ENCODE data around the gene APOM. TPM values are rescaled to one million over a fixed set of nuclear protein-coding genes. Genes with fewer than 3 reads are reported as not detected.

The APOM gene
- total RNA-seq, 2 experiments from 2014 or later: 1.5 to 2.1 TPM

DNA sequence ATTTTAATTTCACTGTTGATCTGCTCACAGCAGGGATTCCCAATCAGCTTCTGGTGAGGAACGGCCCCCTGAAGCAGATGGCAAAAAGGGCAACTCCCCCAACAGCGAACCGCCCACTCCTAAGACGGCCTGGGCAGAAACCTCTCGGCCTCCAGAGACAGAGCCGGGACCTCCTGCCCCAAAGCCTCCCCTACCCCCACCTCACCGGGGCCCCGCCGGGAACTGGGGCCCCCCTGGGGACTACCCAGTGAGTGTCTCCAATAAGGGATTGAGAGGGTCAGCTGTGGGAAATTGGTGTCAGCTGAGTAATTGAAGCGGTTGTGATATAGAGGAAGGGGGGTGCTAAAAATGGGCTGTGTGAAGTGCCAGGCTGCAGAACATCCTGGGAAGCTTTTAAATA, 28.7 kb upstream of the APOM start:
- POLR2A ChIA-PET: interaction anchor here (1.2 to 1.3 kb wide), 2 partner anchors 16 to 24 kb away, joined by 3 to 4 read pairs; no protein-coding TSS in a partner anchor
- Histone ChIP-seq H3K36me3 (ENCODE audit: insufficient read depth, low read length) (peaks cover 100% of the 10 kb centered on the region), H3K4me1 (ENCODE audit: insufficient read depth, low read length, poor library complexity, severe bottlenecking) (peaks cover 10% of the 10 kb centered on the region), H3K4me3 (ENCODE audit: low read depth, low read length, poor library complexity, severe bottlenecking) (no peak overlapping the region), H2AFZ (ENCODE audit: low read length) (no peak overlapping the region), H3K4me2 (ENCODE audit: low read length) (no peak overlapping the region), H3K27ac (ENCODE audit: low read depth, low read length, poor library complexity, severe bottlenecking) (no peak overlapping the region), H3K79me2 (ENCODE audit: insufficient read depth, low read depth, low read length) (peaks cover 41% of the 10 kb centered on the region), H4K20me1 (ENCODE audit: insufficient read depth, low read length) (peaks cover 11% of the 10 kb centered on the region), H3K9me2 (ENCODE audit: insufficient read depth, low read length) (no peaks in the 10 kb centered on the region), H3K9me3 (ENCODE audit: low read length) (no peaks in the 10 kb centered on the region)
- no TSS peak for BruUV-seq (replicated peaks)
- TF ChIP-seq EZH2phosphoT487 (IDR thresholded peaks at IDR 0.05; ENCODE audit: borderline replicate concordance, low read depth, low read length): no peak
- TF ChIP-seq, protein P1, sequence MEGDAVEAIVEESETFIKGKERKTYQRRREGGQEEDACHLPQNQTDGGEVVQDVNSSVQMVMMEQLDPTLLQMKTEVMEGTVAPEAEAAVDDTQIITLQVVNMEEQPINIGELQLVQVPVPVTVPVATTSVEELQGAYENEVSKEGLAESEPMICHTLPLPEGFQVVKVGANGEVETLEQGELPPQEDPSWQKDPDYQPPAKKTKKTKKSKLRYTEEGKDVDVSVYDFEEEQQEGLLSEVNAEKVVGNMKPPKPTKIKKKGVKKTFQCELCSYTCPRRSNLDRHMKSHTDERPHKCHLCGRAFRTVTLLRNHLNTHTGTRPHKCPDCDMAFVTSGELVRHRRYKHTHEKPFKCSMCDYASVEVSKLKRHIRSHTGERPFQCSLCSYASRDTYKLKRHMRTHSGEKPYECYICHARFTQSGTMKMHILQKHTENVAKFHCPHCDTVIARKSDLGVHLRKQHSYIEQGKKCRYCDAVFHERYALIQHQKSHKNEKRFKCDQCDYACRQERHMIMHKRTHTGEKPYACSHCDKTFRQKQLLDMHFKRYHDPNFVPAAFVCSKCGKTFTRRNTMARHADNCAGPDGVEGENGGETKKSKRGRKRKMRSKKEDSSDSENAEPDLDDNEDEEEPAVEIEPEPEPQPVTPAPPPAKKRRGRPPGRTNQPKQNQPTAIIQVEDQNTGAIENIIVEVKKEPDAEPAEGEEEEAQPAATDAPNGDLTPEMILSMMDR (conservative IDR thresholded peaks at IDR 0.05; ENCODE audit: low read length): no peak
- intact Hi-C loops (cut with micrococcal nuclease; ENCODE audit: unreplicated experiment): no loop called here
- DNase-seq (ENCODE audit: low spot score): no peak
- CTCF ChIA-PET (ENCODE audit: unreplicated experiment): no interaction called here

- Histone ChIP-seq H3K4me3 (ENCODE audit: low read depth, low read length, poor library complexity, severe bottlenecking) (no peak overlapping the region), H2AFZ (ENCODE audit: low read length) (no peak overlapping the region), H3K4me1 (ENCODE audit: insufficient read depth, low read length, poor library complexity, severe bottlenecking) (peaks cover 1% of the 10 kb centered on the region), H3K4me2 (ENCODE audit: low read length) (no peak overlapping the region), H3K27ac (ENCODE audit: low read depth, low read length, poor library complexity, severe bottlenecking) (no peak overlapping the region), H4K20me1 (ENCODE audit: insufficient read depth, low read length) (peaks cover 6% of the 10 kb centered on the region), H3K9me2 (ENCODE audit: insufficient read depth, low read length) (no peaks in the 10 kb centered on the region), H3K79me2 (ENCODE audit: insufficient read depth, low read depth, low read length) (peaks cover 33% of the 10 kb centered on the region), H3K36me3 (ENCODE audit: insufficient read depth, low read length) (peaks cover 100% of the 10 kb centered on the region), H3K9me3 (ENCODE audit: low read length) (no peaks in the 10 kb centered on the region)
- POLR2A ChIA-PET: interaction anchor here (1.2 to 1.3 kb wide), 2 partner anchors 15 to 24 kb away, joined by 3 to 4 read pairs; no protein-coding TSS in a partner anchor
- intact Hi-C loops (cut with micrococcal nuclease; ENCODE audit: unreplicated experiment): no loop called here
- DNase-seq (ENCODE audit: low spot score): no peak
- TF ChIP-seq EZH2phosphoT487 (IDR thresholded peaks at IDR 0.05; ENCODE audit: borderline replicate concordance, low read depth, low read length): no peak
- TF ChIP-seq, protein P1 (conservative IDR thresholded peaks at IDR 0.05; ENCODE audit: low read length): no peak
- CTCF ChIA-PET (ENCODE audit: unreplicated experiment): no interaction called here
- BruUV-seq (replicated peaks): no TSS peak
Measured at GRCh38 chr6:31627690-31628287, 27.9 kb upstream of the APOM start.

- BruUV-seq (replicated peaks): no TSS peak
- DNase-seq (ENCODE audit: low spot score): no peak
- Histone ChIP-seq H3K27ac (ENCODE audit: low read depth, low read length, poor library complexity, severe bottlenecking) (no peak overlapping the region), H3K4me2 (ENCODE audit: low read length) (no peak overlapping the region), H2AFZ (ENCODE audit: low read length) (no peak overlapping the region), H3K4me3 (ENCODE audit: low read depth, low read length, poor library complexity, severe bottlenecking) (no peak overlapping the region), H3K9me2 (ENCODE audit: insufficient read depth, low read length) (no peaks in the 10 kb centered on the region), H4K20me1 (ENCODE audit: insufficient read depth, low read length) (peaks cover 6% of the 10 kb centered on the region; the same call in 1 of the 2 replicates), H3K79me2 (ENCODE audit: insufficient read depth, low read depth, low read length) (peaks cover 21% of the 10 kb centered on the region), H3K36me3 (ENCODE audit: insufficient read depth, low read length) (peaks cover 100% of the 10 kb centered on the region), H3K9me3 (ENCODE audit: low read length) (no peaks in the 10 kb centered on the region), H3K4me1 (ENCODE audit: insufficient read depth, low read length, poor library complexity, severe bottlenecking) (no peaks in the 10 kb centered on the region)
- ChIA-PET POLR2A (no interaction called here), CTCF (ENCODE audit: unreplicated experiment) (no interaction called here)
- TF ChIP-seq, protein P1 (conservative IDR thresholded peaks at IDR 0.05; ENCODE audit: low read length): no peak
- TF ChIP-seq EZH2phosphoT487 (IDR thresholded peaks at IDR 0.05; ENCODE audit: borderline replicate concordance, low read depth, low read length): no peak
- intact Hi-C loops (cut with micrococcal nuclease; ENCODE audit: unreplicated experiment): no loop called here
Measured at GRCh38 chr6:31629014-31629413, 26.7 kb upstream of the APOM start.
